HL-60 (cell line): ENCODE results near the gene SP100.
"Not testable (repeated sequence)": the region's sequence is repeated elsewhere in the genome, so short reads cannot be mapped to it uniquely, and the experiment has no call there.

Experiments
- DNase-seq, 2 experiments: peaks; one replicate each; pipeline ENCODE4 v3.0.0-alpha.2; 2010 to 2020; ENCODE audit warnings: low read depth in 1 of 2, low spot score in 1 of 2
- H3K27ac ChIP-seq: fragments of 250-450 bp; sonication (Bioruptor Pico); replicated peaks from 2 replicates; pipeline ENCODE4 v1.5.1; 2020; ENCODE audit warnings: mild to moderate bottlenecking, moderate library complexity
- H3K27me3 ChIP-seq: fragments of 250-450 bp; sonication (Bioruptor Pico); 2 replicates; pipeline ENCODE4 v1.5.1; 2021; ENCODE audit warnings: mild to moderate bottlenecking, moderate library complexity; ENCODE audit not compliant: insufficient read depth, poor library complexity, severe bottlenecking
- H3K4me3 ChIP-seq: replicated peaks from 2 replicates; pipeline ENCODE4 v1.5.1; 2011; ENCODE audit warnings: mild to moderate bottlenecking, control low read depth, low read length; ENCODE audit not compliant: insufficient read depth
- GABPA ChIP-seq: IDR thresholded peaks from 2 replicates; pipeline ENCODE4 v1.6.1; 2012; ENCODE audit warnings: low read depth
- POLR2AphosphoS5 ChIP-seq: IDR thresholded peaks from 2 replicates; pipeline ENCODE4 v1.6.1; 2012; ENCODE audit warnings: low read depth
- SPI1 ChIP-seq: IDR thresholded peaks from 2 replicates; pipeline ENCODE4 v1.6.1; 2012; ENCODE audit warnings: low read depth, mild to moderate bottlenecking, borderline replicate concordance
- TF ChIP-seq, protein P1 (sequence below): IDR thresholded peaks from one replicate; pipeline ENCODE4 v1.5.1; 2011; ENCODE audit warnings: low read length, control low read depth, inconsistent platforms; ENCODE audit not compliant: insufficient read depth
- TF ChIP-seq, protein P2 (sequence below): IDR thresholded peaks from 2 replicates; pipeline ENCODE4 v1.6.1; 2012; ENCODE audit warnings: low read depth; ENCODE audit not compliant: insufficient replicate concordance

The SP100 gene

DNA sequence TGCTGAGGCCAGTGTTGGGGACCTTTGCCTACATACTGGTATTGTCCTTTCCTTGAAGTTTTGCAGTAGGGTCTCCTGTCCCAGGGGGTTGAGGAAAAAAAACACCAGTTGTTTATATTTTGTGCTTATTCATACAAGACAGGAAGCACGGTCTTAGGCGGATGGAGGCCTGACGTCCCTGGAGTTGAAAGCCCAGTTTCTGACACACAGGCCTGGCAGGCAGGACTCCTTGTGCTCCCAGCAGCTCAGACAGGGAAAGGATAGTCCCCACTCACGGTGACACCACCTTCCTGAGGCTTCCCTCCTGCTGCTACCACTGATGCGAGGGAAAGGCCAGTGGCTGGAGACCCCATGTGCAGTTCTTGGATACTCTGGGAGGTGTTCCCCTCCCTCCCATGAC is 15.5 kb upstream of the SP100 start:
- Histone ChIP-seq H3K4me3 (no peak overlapping the region), H3K27ac (no peak overlapping the region), H3K27me3 (no peaks in the 10 kb centered on the region)
- TF ChIP-seq, protein P1, sequence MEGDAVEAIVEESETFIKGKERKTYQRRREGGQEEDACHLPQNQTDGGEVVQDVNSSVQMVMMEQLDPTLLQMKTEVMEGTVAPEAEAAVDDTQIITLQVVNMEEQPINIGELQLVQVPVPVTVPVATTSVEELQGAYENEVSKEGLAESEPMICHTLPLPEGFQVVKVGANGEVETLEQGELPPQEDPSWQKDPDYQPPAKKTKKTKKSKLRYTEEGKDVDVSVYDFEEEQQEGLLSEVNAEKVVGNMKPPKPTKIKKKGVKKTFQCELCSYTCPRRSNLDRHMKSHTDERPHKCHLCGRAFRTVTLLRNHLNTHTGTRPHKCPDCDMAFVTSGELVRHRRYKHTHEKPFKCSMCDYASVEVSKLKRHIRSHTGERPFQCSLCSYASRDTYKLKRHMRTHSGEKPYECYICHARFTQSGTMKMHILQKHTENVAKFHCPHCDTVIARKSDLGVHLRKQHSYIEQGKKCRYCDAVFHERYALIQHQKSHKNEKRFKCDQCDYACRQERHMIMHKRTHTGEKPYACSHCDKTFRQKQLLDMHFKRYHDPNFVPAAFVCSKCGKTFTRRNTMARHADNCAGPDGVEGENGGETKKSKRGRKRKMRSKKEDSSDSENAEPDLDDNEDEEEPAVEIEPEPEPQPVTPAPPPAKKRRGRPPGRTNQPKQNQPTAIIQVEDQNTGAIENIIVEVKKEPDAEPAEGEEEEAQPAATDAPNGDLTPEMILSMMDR: no peak
- no peak for DNase-seq

DNA sequence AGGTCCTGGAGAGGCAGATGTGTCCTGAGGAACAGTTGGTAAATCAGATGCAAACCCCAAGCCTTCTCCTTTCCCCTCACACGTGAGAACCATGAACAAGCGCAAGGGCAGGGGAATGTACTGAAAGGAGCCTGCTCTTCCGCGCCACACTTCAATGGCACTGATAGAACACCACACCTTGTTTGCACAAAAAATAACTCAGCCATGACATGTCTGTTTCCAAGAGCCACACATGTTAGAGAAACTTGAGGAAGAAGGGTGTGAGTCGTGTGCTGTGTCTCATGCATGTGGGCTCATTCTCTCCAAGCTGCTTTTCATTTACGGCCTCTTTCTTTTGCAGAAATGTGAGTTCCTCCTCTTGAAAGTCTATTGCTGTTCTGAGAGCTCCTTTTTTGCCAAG is 15.0 kb upstream of the SP100 start:
- H3K27me3 ChIP-seq, DNase-seq, H3K27ac ChIP-seq, H3K4me3 ChIP-seq: not testable (repeated sequence)

DNA sequence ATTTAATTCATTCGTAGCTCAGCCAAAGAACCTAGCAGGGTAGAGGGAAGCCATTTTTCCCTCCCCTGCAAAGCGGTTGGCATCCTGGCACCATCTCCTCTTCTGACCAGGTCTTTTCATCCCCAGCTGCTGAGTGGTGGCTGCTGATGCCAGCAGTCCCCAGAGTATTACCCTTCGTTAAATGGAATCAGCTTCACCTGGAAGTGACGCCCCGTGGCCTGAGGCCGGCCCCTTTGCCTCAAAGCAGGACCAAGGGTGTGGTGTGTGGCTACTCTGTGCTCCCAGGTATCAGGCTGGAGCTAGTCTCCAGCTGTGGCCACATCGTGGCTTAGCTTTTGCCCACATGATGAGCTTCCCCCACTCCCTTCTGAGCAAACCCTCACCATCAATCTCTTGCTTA is 12.3 kb upstream of the SP100 start:
- Histone ChIP-seq H3K4me3 (no peak overlapping the region), H3K27me3 (no peaks in the 10 kb centered on the region), H3K27ac (no peak overlapping the region)
- TF ChIP-seq SPI1: no peak
- no peak for DNase-seq

DNA sequence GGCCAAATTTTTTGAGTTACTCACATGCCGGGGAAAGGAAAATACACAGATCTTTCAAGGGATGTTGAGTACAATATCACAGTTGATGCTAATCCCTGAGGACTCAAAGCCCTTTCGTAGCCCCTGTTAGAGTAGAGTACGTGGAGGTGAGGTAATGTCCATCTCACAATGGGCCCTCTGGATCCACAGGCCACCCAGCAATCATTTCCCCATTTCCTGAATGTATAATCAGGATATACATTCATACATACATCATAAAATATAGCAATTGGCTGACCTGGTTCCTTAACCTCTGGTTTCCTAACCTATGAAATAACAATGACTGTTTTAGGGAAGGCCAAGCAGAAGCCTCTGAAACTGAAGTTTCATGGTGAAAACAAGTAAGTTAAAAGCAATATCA is 10.2 kb upstream of the SP100 start:
- no peaks in the 10 kb centered on the region for H3K27me3 ChIP-seq
- TF ChIP-seq SPI1: no peak

DNA sequence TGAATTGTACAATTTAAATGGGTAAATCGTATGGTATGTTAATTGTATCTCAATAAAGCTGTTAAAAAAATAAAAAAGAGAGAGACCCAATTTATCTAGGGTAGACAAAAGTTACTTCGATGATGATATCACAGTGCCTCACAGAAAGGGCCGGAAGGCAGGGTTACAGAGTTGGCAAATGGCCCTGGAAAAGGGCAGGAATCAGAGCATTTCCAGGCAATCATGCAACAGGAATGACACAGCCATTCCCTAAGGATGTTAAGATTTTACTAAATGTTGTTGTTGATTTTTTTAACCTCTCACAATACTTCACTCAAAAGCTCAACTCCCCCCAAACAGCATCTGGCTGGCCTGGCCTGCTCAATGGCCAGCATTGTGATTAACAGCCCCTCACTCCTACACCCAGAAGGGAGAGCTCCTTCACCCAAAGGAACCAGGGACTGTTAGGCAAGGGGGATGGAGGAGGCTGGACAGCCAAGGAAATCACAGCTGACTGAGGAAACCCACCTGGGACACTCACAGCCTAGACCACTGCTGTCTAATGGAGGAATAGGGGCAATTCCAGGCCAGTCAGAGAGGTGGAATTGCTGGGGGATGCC is 7.7 kb upstream of the SP100 start:
- H3K27me3 ChIP-seq: no peaks in the 10 kb centered on the region
- no peak overlapping the region for H3K27ac ChIP-seq
- no peak overlapping the region for H3K4me3 ChIP-seq
- TF ChIP-seq, protein P1: no peak
- TF ChIP-seq SPI1: no peak
- TF ChIP-seq POLR2AphosphoS5: no peak
- TF ChIP-seq, protein P2, sequence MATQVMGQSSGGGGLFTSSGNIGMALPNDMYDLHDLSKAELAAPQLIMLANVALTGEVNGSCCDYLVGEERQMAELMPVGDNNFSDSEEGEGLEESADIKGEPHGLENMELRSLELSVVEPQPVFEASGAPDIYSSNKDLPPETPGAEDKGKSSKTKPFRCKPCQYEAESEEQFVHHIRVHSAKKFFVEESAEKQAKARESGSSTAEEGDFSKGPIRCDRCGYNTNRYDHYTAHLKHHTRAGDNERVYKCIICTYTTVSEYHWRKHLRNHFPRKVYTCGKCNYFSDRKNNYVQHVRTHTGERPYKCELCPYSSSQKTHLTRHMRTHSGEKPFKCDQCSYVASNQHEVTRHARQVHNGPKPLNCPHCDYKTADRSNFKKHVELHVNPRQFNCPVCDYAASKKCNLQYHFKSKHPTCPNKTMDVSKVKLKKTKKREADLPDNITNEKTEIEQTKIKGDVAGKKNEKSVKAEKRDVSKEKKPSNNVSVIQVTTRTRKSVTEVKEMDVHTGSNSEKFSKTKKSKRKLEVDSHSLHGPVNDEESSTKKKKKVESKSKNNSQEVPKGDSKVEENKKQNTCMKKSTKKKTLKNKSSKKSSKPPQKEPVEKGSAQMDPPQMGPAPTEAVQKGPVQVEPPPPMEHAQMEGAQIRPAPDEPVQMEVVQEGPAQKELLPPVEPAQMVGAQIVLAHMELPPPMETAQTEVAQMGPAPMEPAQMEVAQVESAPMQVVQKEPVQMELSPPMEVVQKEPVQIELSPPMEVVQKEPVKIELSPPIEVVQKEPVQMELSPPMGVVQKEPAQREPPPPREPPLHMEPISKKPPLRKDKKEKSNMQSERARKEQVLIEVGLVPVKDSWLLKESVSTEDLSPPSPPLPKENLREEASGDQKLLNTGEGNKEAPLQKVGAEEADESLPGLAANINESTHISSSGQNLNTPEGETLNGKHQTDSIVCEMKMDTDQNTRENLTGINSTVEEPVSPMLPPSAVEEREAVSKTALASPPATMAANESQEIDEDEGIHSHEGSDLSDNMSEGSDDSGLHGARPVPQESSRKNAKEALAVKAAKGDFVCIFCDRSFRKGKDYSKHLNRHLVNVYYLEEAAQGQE: no peak
- no peak for TF ChIP-seq GABPA
- no peak for DNase-seq

More for the DNA sequence above, 10.2 kb upstream of the SP100 start:
- DNase-seq: no peak
- Histone ChIP-seq H3K27ac (no peak overlapping the region), H3K4me3 (no peak overlapping the region)

DNA sequence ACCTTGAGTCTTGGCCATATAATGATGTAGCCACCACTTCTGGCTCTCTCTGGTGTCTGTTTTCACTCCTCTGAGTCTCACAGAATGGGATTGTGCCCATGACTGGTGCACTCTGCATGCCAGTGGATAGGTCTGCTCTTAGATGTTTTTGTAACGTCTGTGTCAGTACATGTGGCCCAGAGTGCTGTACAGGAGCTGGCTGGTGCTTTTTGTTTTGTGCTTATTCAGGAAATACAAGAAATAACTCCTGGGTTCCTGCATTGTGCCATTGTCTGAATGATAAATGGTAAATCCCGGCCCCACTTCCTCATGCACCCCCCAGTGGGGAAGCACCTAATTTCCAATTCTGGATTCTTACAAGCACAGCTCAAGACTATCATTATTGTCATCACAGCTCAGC is 6.7 kb upstream of the SP100 start:
- not testable (repeated sequence) for H3K4me3 ChIP-seq, H3K27ac ChIP-seq, H3K27me3 ChIP-seq, DNase-seq

DNA sequence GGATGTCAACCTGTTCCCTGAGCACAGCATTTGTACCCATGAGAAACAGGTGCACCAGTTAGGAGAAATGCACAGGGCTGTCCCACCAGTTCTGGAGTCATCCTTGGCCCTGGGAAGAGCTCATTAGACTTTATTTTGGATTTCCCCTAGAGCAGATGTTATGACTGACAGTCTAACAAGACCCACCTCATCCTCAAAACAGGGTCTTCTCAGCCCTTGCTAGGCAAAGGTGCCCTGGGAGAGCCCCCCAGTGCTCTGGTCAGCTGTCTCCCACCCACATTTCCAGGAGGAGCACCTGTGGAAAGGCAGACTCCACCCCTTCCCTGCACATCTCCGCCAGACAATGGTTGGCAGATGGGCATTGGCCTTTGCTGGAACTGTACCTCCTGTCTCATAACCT is 5.7 kb upstream of the SP100 start:
- no peaks in the 10 kb centered on the region for H3K27me3 ChIP-seq
- DNase-seq: no peak
- H3K4me3 ChIP-seq: no peak overlapping the region
- no peak overlapping the region for H3K27ac ChIP-seq
- TF ChIP-seq GABPA: no peak
- TF ChIP-seq SPI1: no peak
- no peak for TF ChIP-seq POLR2AphosphoS5
- TF ChIP-seq, protein P2: no peak
- TF ChIP-seq, protein P1: no peak
